Lung (tissue), 12 donors: Measurements from ENCODE around the gene SPATA24. TPM values are rescaled to one million over a fixed set of nuclear protein-coding genes. Genes with fewer than 3 reads are reported as not detected.

Experiments
- ATAC-seq: fragments of 200-7000 bp; cut with Tn5 transposase; one replicate; pipeline ENCODE4 v1.9.1; 2020; ENCODE audit warnings: moderate number of reproducible peaks; ENCODE audit not compliant: insufficient read depth, low FRiP score
- DNase-seq, 3 donors: peaks; one replicate each; pipeline ENCODE4 v3.0.0-alpha.2; 2013 to 2017
- H3K27ac ChIP-seq, 2 donors: one replicate each; pipeline ENCODE4 v1.5.1; 2013; ENCODE audit warnings: mild to moderate bottlenecking in 2 of 2, moderate library complexity in 2 of 2, control low read depth in 1 of 2, inconsistent platforms in 1 of 2, low read depth in 1 of 2, low read length in 1 of 2
- H3K27me3 ChIP-seq, 3 donors: one replicate each; pipeline ENCODE4 v1.5.1; 2013; ENCODE audit warnings: low read length in 2 of 3; ENCODE audit not compliant: control insufficient read depth in 3 of 3, insufficient read depth in 3 of 3
- H3K36me3 ChIP-seq, 4 donors: one replicate each; pipeline ENCODE4 v1.5.1; 2013; ENCODE audit warnings: low read length in 4 of 4, mild to moderate bottlenecking in 1 of 4, moderate library complexity in 1 of 4; ENCODE audit not compliant: control insufficient read depth in 4 of 4, insufficient read depth in 4 of 4
- H3K4me1 ChIP-seq, 5 donors: one replicate each; pipeline ENCODE4 v1.5.1; 2013; ENCODE audit warnings: low read length in 5 of 5, mild to moderate bottlenecking in 2 of 5, moderate library complexity in 1 of 5; ENCODE audit not compliant: control insufficient read depth in 5 of 5, insufficient read depth in 5 of 5
- H3K4me3 ChIP-seq: one replicate; pipeline ENCODE4 v1.5.1; 2013; ENCODE audit warnings: mild to moderate bottlenecking, control low read depth, moderate library complexity
- H3K9ac ChIP-seq, 2 donors: one replicate each; pipeline ENCODE4 v1.5.1; 2013; ENCODE audit warnings: low read length in 2 of 2, control low read depth in 1 of 2; ENCODE audit not compliant: insufficient read depth in 1 of 2
- H3K9me3 ChIP-seq, 4 donors: one replicate each; pipeline ENCODE4 v1.5.1; 2013; ENCODE audit warnings: low read length in 3 of 4, mild to moderate bottlenecking in 1 of 4, moderate library complexity in 1 of 4; ENCODE audit not compliant: control insufficient read depth in 4 of 4, insufficient read depth in 3 of 4
- CTCF ChIP-seq: IDR thresholded peaks from 2 replicates; pipeline ENCODE4 v1.5.1; 2012; ENCODE audit warnings: mild to moderate bottlenecking; ENCODE audit errors: control extremely low read depth, extremely low read depth
- WGBS, 2 donors: extraction: QIAGEN DNeasy Blood & Tissue Kit; methylation state at CpG; one replicate each; pipeline ENCODE4 v1.1.7; 2013; 5-methylcytosine and 5-hydroxymethylcytosine counted together
- polyA plus RNA-seq, 2 donors: library from polyadenylated mRNA; stranded (reverse); fragments of 200-250 nt; gene quantifications; one replicate each; pipeline ENCODE4 v1.2.1, GENCODE V29; 2013
- total RNA-seq, 2 donors: library from RNA; depleted of rRNA in 1 of 2; stranded (reverse); fragments of >200 nt in 1 of 2; gene quantifications; one replicate each; pipeline ENCODE4 v1.2.1, GENCODE V29; 2014 to 2021
- donor health status: control.
- donor health status: control.
- donor health status: Bipolar disorder and iron deficiency.
- donor health status: healthy.
- donor health status: DM: yes; HTN: yes; CAD: no.

The SPATA24 gene
- total and polyA plus RNA-seq, 4 donors = 4.2 to 11.1 (median 6.2) TPM

DNA sequence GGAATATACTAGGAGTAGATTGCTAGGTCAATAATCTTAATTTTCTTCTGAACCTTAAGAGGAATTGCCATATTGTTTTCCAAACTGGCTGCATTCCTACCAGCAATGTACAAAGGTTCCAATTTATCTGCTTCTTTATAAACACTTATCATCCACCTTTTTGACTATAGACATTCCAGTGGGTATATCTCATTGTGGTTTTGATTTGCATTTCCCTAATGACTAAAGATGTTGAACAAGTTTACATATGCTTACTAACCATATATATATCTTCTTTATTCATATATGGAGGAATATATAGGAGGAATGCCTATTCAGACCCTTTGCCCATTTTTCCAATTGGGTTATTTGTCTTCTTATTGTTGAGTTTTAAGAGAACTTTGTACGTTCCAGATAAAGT lies 27.8 kb upstream of the SPATA24 start:
- Histone ChIP-seq H3K9ac (no peak overlapping the region), H3K9me3 (no peaks in the 10 kb centered on the region), H3K4me1 (no peaks in the 10 kb centered on the region), H3K27ac (no peak overlapping the region), H3K27me3 (no peaks in the 10 kb centered on the region), H3K36me3 (peaks cover 6 to 17% (median 9%) of the 10 kb centered on the region in 4 donors), H3K4me3 (no peak overlapping the region)
- no peak for TF ChIP-seq CTCF
- DNase-seq = no peak
- ATAC-seq = no peak
- WGBS, 2 donors = 88% methylated on average over 1 of the region's 1 CpG

- Histone ChIP-seq H3K27ac (no peak overlapping the region), H3K27me3 (no peaks in the 10 kb centered on the region), H3K4me3 (no peak overlapping the region), H3K9me3 (no peaks in the 10 kb centered on the region), H3K4me1 (no peaks in the 10 kb centered on the region), H3K9ac (no peak overlapping the region), H3K36me3 (peaks cover 6 to 21% (median 17%) of the 10 kb centered on the region in 4 donors)
- TF ChIP-seq CTCF = no peak
- ATAC-seq = no peak
- no peak for DNase-seq
- 78 to 88% methylated on average over 2 of the region's 2 CpGs for WGBS, 2 donors
These were observed 26.1 kb upstream of the SPATA24 start for GRCh38 chr5:139430015-139430414.

DNA sequence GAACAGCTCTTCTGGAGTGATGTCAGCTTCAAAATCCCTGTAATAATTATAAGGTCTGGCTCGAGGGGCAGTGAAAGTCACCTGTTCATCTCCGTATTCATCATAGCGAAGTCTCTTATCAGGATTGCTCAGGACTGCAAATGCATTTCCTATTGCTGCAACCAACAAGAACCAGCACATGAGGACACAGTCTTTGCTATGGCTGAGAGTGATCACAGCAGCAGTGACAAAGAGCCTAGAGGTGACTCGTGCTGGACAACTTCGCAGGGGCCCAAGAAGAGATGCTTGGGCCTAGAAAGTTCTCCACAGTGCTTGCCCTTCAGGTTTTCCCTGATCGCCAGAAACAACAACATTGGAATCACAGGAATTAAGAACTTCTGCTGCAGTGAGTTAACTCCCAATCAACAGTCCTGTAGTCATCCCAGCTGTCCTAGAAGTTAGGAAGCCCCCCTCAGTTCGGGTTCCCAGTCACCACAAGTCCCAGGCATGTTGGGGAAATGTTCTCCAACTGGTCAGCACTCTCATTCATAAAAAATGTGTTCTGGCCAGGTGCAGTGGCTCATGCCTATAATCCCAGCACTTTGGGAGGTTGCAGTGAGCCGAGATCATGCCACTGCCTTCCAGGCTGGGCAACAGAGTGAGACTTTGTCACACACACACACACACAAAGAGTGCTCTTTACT lies 22.5 kb upstream of the SPATA24 start:
- WGBS, 2 donors = 75 to 83% methylated on average over 8 of the region's 8 CpGs
- Histone ChIP-seq H3K4me3 (no peak overlapping the region), H3K36me3 (peaks cover 6 to 27% (median 18%) of the 10 kb centered on the region in 4 donors), H3K9me3 (no peaks in the 10 kb centered on the region), H3K27ac (no peak overlapping the region), H3K27me3 (no peaks in the 10 kb centered on the region), H3K9ac (no peak overlapping the region), H3K4me1 (no peaks in the 10 kb centered on the region)
- no peak for DNase-seq
- TF ChIP-seq CTCF = no peak
- ATAC-seq = no peak

GRCh38 chr5:139425497-139425896 lies 21.6 kb upstream of the SPATA24 start:
- DNase-seq (no peak), ATAC-seq (no peak)
- no peaks in the 10 kb centered on the region for H3K4me1 ChIP-seq
- no peak overlapping the region for H3K9ac ChIP-seq
- peaks cover 6 to 35% (median 18%) of the 10 kb centered on the region in 4 donors for H3K36me3 ChIP-seq
- H3K27ac ChIP-seq = no peak overlapping the region
- no peaks in the 10 kb centered on the region for H3K9me3 ChIP-seq
- no peak overlapping the region for H3K4me3 ChIP-seq
- 93 to 95% methylated on average over 5 of the region's 5 CpGs for WGBS, 2 donors
- TF ChIP-seq CTCF = no peak
- no peaks in the 10 kb centered on the region for H3K27me3 ChIP-seq
